ENCODE measurements around the gene TRMO.

DNA sequence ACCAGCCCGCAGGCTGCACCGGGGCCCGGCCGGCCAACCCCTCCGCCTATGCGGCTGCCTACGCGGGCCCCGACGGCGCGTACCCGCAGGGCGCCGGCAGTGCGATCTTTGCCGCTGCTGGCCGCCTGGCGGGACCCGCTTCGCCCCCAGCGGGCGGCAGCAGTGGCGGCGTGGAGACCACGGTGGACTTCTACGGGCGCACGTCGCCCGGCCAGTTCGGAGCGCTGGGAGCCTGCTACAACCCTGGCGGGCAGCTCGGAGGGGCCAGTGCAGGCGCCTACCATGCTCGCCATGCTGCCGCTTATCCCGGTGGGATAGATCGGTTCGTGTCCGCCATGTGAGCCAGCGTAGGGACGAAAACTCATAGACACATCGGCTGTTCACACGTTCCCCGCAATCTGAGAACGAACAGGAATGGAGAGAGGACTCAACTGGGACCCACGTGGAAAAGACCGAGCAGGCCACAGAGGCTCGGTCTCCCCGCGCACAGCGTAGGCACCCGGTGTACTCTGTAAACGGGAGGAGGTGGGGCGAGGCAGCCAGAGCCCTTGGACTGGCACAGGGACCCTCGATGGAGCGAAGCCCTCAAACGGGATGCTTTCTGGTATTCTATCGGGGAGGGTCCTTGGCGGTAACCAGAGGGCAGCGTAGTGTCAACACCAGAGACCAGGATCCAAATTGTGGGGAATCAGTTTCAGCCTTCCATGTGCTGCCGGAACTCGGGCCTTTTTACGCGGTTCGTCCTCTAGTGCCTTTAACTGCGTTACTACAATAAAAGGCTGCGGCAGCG, 67.4 kb downstream of the TRMO start:
- TF ChIP-seq NR2C2 (CRISPR knock-in tag; IDR thresholded peaks at IDR 0.05), result no peak
- TF ChIP-seq NR2C2 (tag; IDR thresholded peaks at IDR 0.05), result no peak
- TF ChIP-seq, protein P1, sequence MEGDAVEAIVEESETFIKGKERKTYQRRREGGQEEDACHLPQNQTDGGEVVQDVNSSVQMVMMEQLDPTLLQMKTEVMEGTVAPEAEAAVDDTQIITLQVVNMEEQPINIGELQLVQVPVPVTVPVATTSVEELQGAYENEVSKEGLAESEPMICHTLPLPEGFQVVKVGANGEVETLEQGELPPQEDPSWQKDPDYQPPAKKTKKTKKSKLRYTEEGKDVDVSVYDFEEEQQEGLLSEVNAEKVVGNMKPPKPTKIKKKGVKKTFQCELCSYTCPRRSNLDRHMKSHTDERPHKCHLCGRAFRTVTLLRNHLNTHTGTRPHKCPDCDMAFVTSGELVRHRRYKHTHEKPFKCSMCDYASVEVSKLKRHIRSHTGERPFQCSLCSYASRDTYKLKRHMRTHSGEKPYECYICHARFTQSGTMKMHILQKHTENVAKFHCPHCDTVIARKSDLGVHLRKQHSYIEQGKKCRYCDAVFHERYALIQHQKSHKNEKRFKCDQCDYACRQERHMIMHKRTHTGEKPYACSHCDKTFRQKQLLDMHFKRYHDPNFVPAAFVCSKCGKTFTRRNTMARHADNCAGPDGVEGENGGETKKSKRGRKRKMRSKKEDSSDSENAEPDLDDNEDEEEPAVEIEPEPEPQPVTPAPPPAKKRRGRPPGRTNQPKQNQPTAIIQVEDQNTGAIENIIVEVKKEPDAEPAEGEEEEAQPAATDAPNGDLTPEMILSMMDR (IDR thresholded peaks at IDR 0.05 in 2 of 3, conservative IDR thresholded peaks at IDR 0.05 in 1 of 3; ENCODE audit: insufficient read depth in 2 of 3, low read depth in 1 of 3, low read length in 3 of 3), result no peak
- no peak for TF ChIP-seq SIN3A (IDR thresholded peaks at IDR 0.05; ENCODE audit: borderline replicate concordance in 2 of 2, control insufficient read depth in 1 of 2, low read depth in 2 of 2, low read length in 2 of 2)
